SK-MEL-5 (cell line): Measurements from ENCODE around the gene ALG10. TPM values are rescaled to one million over a fixed set of nuclear protein-coding genes. Genes with fewer than 3 reads are reported as not detected.

Source experiments
- DNase-seq: peaks from one replicate; pipeline ENCODE4 v3.0.0-alpha.2; 2016; ENCODE audit warnings: low read depth, low spot score
- in situ Hi-C: cut with HindIII; loops from 2 replicates; pipeline ENCODE4 v1.10.0; 2016; ENCODE audit warnings: low sequenced_read_pairs, high pct_unique_total_duplicates, low pct_unique_long_range_greater_than_20kb
- small RNA-seq, 2 experiments: library from RNA; depleted of rRNA; stranded (forward); fragments of <200 nt; gene quantifications; one replicate each; pipeline ENCODE3, GENCODE V24; 2014
- total RNA-seq: library from RNA; depleted of rRNA; stranded (reverse); fragments of >200 nt; shearing (Covaris generic); gene quantifications from 2 replicates; pipeline ENCODE4 v1.2.3, GENCODE V29; 2014

Gene ALG10
- total RNA-seq, 1 experiment from 2014 or later: 10.7 TPM

- no peak for DNase-seq
- in situ Hi-C loops: no loop called here
Observed at GRCh38 chr12:34054938-34055337, 32.6 kb downstream of the ALG10 start.

Small RNA genes lying within 50 kb of the gene (small RNA-seq; reads per million reads assigned to genes)
- gene RF00019: 0 reads per million in 2 experiments
